Panc1 (cell line): ENCODE results near the gene PARD3. TPM values are rescaled to one million over a fixed set of nuclear protein-coding genes. Genes with fewer than 3 reads are reported as not detected.

Source experiments
- ATAC-seq: fragments of 200-7000 bp; cut with Tn5 transposase; 2 replicates; pipeline ENCODE4 v1.9.1; 2020; ENCODE audit warnings: mild to moderate bottlenecking, moderate library complexity
- BruUV-seq: library from RNA; stranded (reverse); fragments of 400-500 nt; replicated peaks from 2 replicates; lab custom pipeline; 2021; lab: Mats Ljungman, UMichigan
- CTCF ChIA-PET: fragments of 300-600 bp; sonication (Branson Sonifier 250); formaldehyde crosslinking; loops from one replicate; lab custom pipeline; 2022; ENCODE audit warnings: antibody characterized with exemption; lab: Charles Lee
- POLR2A ChIA-PET: fragments of 300-600 bp; sonication (Branson Sonifier 250); formaldehyde crosslinking; loops from one replicate; lab custom pipeline; 2022; ENCODE audit warnings: antibody characterized with exemption; lab: Charles Lee
- DNase-seq: peaks from one replicate; pipeline ENCODE4 v3.0.0-alpha.2; 2010; ENCODE audit warnings: low read depth, low spot score
- H3K27ac ChIP-seq: 2 replicates; pipeline ENCODE4 v1.5.1; 2011; ENCODE audit warnings: mild to moderate bottlenecking, low read length, inconsistent platforms
- H3K27me3 ChIP-seq: fragments of 200-500 bp; sonication (Bioruptor generic); 2 replicates; pipeline ENCODE4 v1.6.0; 2014; ENCODE audit warnings: low read length, inconsistent platforms; ENCODE audit not compliant: control insufficient read depth, insufficient read depth
- H3K36me3 ChIP-seq: fragments of 200-500 bp; sonication (Bioruptor generic); 2 replicates; pipeline ENCODE4 v1.5.1; 2014; ENCODE audit warnings: inconsistent platforms, mild to moderate bottlenecking, low read length, moderate library complexity; ENCODE audit not compliant: control insufficient read depth, insufficient read depth
- H3K4me1 ChIP-seq: 2 replicates; pipeline ENCODE4 v1.5.1; 2011; ENCODE audit warnings: inconsistent platforms, mild to moderate bottlenecking, low read length, moderate library complexity; ENCODE audit not compliant: control insufficient read depth, insufficient read depth
- H3K4me3 ChIP-seq, 2 experiments: 2 replicates each; pipeline ENCODE4 v1.5.1; 2011 to 2012; ENCODE audit warnings: low read depth in 2 of 2, low read length in 2 of 2, mild to moderate bottlenecking in 2 of 2, inconsistent platforms in 1 of 2, moderate library complexity in 1 of 2
- H3K9me3 ChIP-seq: fragments of 200-500 bp; sonication (Bioruptor generic); 2 replicates; pipeline ENCODE4 v1.5.1; 2014; ENCODE audit warnings: low read depth, mild to moderate bottlenecking, inconsistent platforms, low read length, moderate library complexity; ENCODE audit not compliant: control insufficient read depth, insufficient read depth
- POLR2AphosphoS5 ChIP-seq: IDR thresholded peaks from 2 replicates; pipeline ENCODE4 v1.6.1; 2012; ENCODE audit warnings: mild to moderate bottlenecking, low read depth, low read length, moderate library complexity
- SIN3A ChIP-seq: IDR thresholded peaks from 2 replicates; pipeline ENCODE4 v1.6.1; 2012; ENCODE audit warnings: low read depth, mild to moderate bottlenecking, low read length, moderate library complexity, borderline replicate concordance; ENCODE audit not compliant: insufficient read depth
- TCF7L2 ChIP-seq: IDR thresholded peaks from 2 replicates; pipeline ENCODE4 v1.6.1; 2011; ENCODE audit warnings: mild to moderate bottlenecking, low read depth, low read length, inconsistent platforms
- in situ Hi-C: cut with HindIII; loops from 2 replicates; pipeline ENCODE4 v1.10.0; 2016; ENCODE audit warnings: low sequenced_read_pairs, low pct_unique_long_range_greater_than_20kb
- intact Hi-C: fragments of 100-400 bp; cut with micrococcal nuclease; formaldehyde crosslinking; loops from one replicate; pipeline ENCODE4 v1.10.0; 2022; ENCODE audit not compliant: unreplicated experiment
- total RNA-seq: library from RNA; stranded (reverse); gene quantifications from one replicate; pipeline ENCODE4 v1.2.1, GENCODE V29; 2021; ENCODE audit not compliant: unreplicated experiment
- TF ChIP-seq, protein P1 (sequence below): fragments of 450-650 bp; IDR thresholded peaks from 2 replicates; pipeline ENCODE4 v1.5.1; 2017; ENCODE audit warnings: mild to moderate bottlenecking
- TF ChIP-seq, protein P2 (sequence below), 2 experiments: IDR thresholded peaks; 2 replicates each; pipeline ENCODE4 v1.6.1; 2011 to 2012; ENCODE audit warnings: low read depth in 2 of 2, control low read depth in 1 of 2, low read length in 1 of 2, mild to moderate bottlenecking in 1 of 2, moderate library complexity in 1 of 2; ENCODE audit not compliant: insufficient read depth in 1 of 2

PARD3 gene
- total RNA-seq, 1 experiment from 2014 or later = 29.8 TPM

DNA sequence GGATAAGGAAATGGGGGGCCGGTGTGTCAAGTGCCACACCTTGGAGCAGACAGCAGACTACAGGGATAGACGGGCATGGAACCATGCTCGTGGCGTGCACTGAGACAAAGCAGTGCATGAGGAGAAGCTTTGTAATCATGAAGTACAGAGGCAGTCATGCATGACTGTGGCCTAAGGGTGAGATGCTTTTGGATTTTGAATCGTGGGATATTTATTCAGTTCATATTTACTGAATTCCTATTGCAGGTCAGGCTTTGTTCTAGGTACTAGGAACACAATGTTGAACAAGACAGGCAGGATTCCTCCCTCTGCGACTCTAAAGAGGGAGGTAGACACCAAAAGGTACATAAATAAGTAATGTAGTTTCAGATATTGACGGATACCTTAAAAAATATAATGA is 597.6 kb downstream of the PARD3 start:
- DNase-seq (no peak), ATAC-seq (no peak)
- Histone ChIP-seq H3K27me3 (no peaks in the 10 kb centered on the region), H3K4me3 (no peak overlapping the region), H3K27ac (no peak overlapping the region), H3K9me3 (no peaks in the 10 kb centered on the region), H3K36me3 (no peaks in the 10 kb centered on the region), H3K4me1 (no peaks in the 10 kb centered on the region)
- intact Hi-C loops = no loop called here
- in situ Hi-C loops = no loop called here
- no TSS peak for BruUV-seq
- POLR2A ChIA-PET = no interaction called here
- CTCF ChIA-PET = no interaction called here
- no peak for TF ChIP-seq SIN3A

DNA sequence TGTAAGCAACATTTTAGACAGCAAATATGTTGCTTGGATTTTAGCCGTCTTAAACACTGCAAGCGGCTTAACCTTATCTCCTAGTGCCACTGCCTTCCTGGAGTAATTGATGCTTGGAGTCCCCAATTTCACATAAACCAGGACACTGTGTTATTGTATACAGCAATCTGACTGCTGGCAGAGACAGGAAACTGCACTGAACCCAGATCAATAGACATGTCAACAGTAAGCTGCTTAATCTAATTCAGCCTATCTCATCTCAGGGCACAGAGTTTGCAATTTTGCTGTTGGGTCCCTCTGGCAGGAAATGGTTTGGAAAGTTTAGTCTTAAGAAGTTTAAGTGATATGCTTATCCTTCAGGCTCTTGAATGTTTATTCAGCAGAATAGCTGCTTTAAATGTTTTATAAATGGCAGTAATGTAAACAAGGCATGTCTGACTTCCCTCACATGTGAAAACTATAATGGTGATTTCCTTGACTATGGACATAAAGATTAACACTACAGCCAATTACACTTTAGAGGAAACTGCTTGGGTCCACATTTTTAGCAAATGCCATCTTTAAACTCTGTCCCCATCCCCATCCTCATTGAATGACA is 598.6 kb downstream of the PARD3 start:
- ChIA-PET POLR2A (no interaction called here), CTCF (no interaction called here)
- ATAC-seq (no peak), DNase-seq (no peak)
- TF ChIP-seq, protein P1, sequence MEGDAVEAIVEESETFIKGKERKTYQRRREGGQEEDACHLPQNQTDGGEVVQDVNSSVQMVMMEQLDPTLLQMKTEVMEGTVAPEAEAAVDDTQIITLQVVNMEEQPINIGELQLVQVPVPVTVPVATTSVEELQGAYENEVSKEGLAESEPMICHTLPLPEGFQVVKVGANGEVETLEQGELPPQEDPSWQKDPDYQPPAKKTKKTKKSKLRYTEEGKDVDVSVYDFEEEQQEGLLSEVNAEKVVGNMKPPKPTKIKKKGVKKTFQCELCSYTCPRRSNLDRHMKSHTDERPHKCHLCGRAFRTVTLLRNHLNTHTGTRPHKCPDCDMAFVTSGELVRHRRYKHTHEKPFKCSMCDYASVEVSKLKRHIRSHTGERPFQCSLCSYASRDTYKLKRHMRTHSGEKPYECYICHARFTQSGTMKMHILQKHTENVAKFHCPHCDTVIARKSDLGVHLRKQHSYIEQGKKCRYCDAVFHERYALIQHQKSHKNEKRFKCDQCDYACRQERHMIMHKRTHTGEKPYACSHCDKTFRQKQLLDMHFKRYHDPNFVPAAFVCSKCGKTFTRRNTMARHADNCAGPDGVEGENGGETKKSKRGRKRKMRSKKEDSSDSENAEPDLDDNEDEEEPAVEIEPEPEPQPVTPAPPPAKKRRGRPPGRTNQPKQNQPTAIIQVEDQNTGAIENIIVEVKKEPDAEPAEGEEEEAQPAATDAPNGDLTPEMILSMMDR = no peak
- TF ChIP-seq TCF7L2 = no peak
- TF ChIP-seq, protein P2, sequence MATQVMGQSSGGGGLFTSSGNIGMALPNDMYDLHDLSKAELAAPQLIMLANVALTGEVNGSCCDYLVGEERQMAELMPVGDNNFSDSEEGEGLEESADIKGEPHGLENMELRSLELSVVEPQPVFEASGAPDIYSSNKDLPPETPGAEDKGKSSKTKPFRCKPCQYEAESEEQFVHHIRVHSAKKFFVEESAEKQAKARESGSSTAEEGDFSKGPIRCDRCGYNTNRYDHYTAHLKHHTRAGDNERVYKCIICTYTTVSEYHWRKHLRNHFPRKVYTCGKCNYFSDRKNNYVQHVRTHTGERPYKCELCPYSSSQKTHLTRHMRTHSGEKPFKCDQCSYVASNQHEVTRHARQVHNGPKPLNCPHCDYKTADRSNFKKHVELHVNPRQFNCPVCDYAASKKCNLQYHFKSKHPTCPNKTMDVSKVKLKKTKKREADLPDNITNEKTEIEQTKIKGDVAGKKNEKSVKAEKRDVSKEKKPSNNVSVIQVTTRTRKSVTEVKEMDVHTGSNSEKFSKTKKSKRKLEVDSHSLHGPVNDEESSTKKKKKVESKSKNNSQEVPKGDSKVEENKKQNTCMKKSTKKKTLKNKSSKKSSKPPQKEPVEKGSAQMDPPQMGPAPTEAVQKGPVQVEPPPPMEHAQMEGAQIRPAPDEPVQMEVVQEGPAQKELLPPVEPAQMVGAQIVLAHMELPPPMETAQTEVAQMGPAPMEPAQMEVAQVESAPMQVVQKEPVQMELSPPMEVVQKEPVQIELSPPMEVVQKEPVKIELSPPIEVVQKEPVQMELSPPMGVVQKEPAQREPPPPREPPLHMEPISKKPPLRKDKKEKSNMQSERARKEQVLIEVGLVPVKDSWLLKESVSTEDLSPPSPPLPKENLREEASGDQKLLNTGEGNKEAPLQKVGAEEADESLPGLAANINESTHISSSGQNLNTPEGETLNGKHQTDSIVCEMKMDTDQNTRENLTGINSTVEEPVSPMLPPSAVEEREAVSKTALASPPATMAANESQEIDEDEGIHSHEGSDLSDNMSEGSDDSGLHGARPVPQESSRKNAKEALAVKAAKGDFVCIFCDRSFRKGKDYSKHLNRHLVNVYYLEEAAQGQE (IDR thresholded peaks at IDR 0.05; ENCODE audit: insufficient read depth in 1 of 2, low read depth in 2 of 2, low read length in 1 of 2) = no peak
- TF ChIP-seq POLR2AphosphoS5 = no peak
- Histone ChIP-seq H3K4me3 (no peak overlapping the region), H3K9me3 (no peaks in the 10 kb centered on the region), H3K27ac (no peak overlapping the region), H3K4me1 (no peaks in the 10 kb centered on the region), H3K27me3 (no peaks in the 10 kb centered on the region), H3K36me3 (no peaks in the 10 kb centered on the region)
- intact Hi-C loops = no loop called here
- in situ Hi-C loops = no loop called here
- BruUV-seq = no TSS peak

DNA sequence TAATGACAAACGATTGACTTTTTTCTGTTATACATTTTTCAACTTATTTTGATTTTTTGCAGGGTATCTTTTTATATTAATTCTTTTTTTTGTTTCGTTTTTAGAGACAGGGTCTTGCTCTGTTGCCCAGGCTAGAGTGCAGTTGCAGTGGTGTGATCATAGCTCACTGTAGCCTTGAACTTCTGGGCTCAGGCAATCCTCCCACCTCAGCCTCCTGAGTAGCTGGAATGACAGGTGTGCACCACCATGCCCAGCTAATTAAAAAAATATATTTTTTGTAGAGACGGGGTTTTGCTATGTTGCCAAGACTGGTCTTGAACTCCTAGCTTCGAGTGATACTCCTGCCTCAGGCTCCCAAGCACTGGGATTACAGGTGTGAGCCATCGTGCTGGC is 601.3 kb downstream of the PARD3 start:
- TF ChIP-seq, protein P1 = no peak
- TF ChIP-seq, protein P2 (IDR thresholded peaks at IDR 0.05; ENCODE audit: insufficient read depth in 1 of 2, low read depth in 2 of 2, low read length in 1 of 2) = no peak
- no peak for TF ChIP-seq POLR2AphosphoS5
- TF ChIP-seq TCF7L2 = no peak
- no peak for TF ChIP-seq SIN3A
- intact Hi-C loops = no loop called here
- Histone ChIP-seq H3K4me3 (no peak overlapping the region), H3K27ac (no peak overlapping the region), H3K27me3 (no peaks in the 10 kb centered on the region), H3K9me3 (no peaks in the 10 kb centered on the region), H3K36me3 (no peaks in the 10 kb centered on the region), H3K4me1 (no peaks in the 10 kb centered on the region)
- in situ Hi-C loops = no loop called here
- no peak for DNase-seq
- CTCF ChIA-PET = no interaction called here
- no TSS peak for BruUV-seq
- POLR2A ChIA-PET = no interaction called here
- no peak for ATAC-seq
